ENCODE data around the gene MGLL. TPM values are rescaled to one million over a fixed set of nuclear protein-coding genes. Genes with fewer than 3 reads are reported as not detected.

MGLL gene
- polyA plus RNA-seq, 1 experiment: 108 TPM

GRCh38 chr3:127647166-127647844 is 175.0 kb downstream of the MGLL start:
- DNase-seq (ENCODE audit: low read depth): no peak
- peaks cover 3% of the 10 kb centered on the region for H3K27me3 ChIP-seq (ENCODE audit: control insufficient read depth, insufficient read depth, low read length)
- no peak overlapping the region for H3K4me3 ChIP-seq (ENCODE audit: low read depth, low read length)
- TF ChIP-seq CTCF (IDR thresholded peaks at IDR 0.05; ENCODE audit: insufficient read depth, low read depth, low read length): no peak
- ChIA-PET CTCF (interaction anchor here (1.0 to 2.1 kb wide), 5 partner anchors 12 to 486 kb away, joined by 3 to 10 read pairs (median 4); no protein-coding TSS in a partner anchor), POLR2A (interaction anchor here (0.6 kb wide), 1 partner anchor 233 kb away, joined by 8 read pairs; no protein-coding TSS in a partner anchor)
- no peaks in the 10 kb centered on the region for H3K36me3 ChIP-seq (ENCODE audit: control insufficient read depth, insufficient read depth, low read length)

GRCh38 chr3:127646501-127647046 is 175.7 kb downstream of the MGLL start:
- DNase-seq (ENCODE audit: low read depth): no peak
- no peak for TF ChIP-seq CTCF (IDR thresholded peaks at IDR 0.05; ENCODE audit: insufficient read depth, low read depth, low read length)
- Histone ChIP-seq H3K4me3 (ENCODE audit: low read depth, low read length) (no peak overlapping the region), H3K27me3 (ENCODE audit: control insufficient read depth, insufficient read depth, low read length) (peaks cover 3% of the 10 kb centered on the region), H3K36me3 (ENCODE audit: control insufficient read depth, insufficient read depth, low read length) (no peaks in the 10 kb centered on the region)
- POLR2A ChIA-PET: no interaction called here
- CTCF ChIA-PET: interaction anchor here (1.0 to 2.1 kb wide), 3 partner anchors 11 to 487 kb away, joined by 3 to 10 read pairs (median 4); no protein-coding TSS in a partner anchor

- DNase-seq (ENCODE audit: low read depth): no peak
- POLR2A ChIA-PET: no interaction called here
- no peak for TF ChIP-seq CTCF (IDR thresholded peaks at IDR 0.05; ENCODE audit: insufficient read depth, low read depth, low read length)
- H3K4me3 ChIP-seq (ENCODE audit: low read depth, low read length): no peak overlapping the region
- CTCF ChIA-PET: no interaction called here
- H3K36me3 ChIP-seq (ENCODE audit: control insufficient read depth, insufficient read depth, low read length): no peaks in the 10 kb centered on the region
- H3K27me3 ChIP-seq (ENCODE audit: control insufficient read depth, insufficient read depth, low read length): peaks cover 3% of the 10 kb centered on the region
Observed at GRCh38 chr3:127645371-127646015, 176.8 kb downstream of the MGLL start.

- Histone ChIP-seq H3K27me3 (ENCODE audit: control insufficient read depth, insufficient read depth, low read length) (peaks cover 3% of the 10 kb centered on the region), H3K4me3 (ENCODE audit: low read depth, low read length) (no peak overlapping the region), H3K36me3 (ENCODE audit: control insufficient read depth, insufficient read depth, low read length) (no peaks in the 10 kb centered on the region)
- no peak for DNase-seq (ENCODE audit: low read depth)
- CTCF ChIA-PET: interaction anchor here (1.1 kb wide), 1 partner anchor 326 kb away, joined by 3 read pairs; no protein-coding TSS in a partner anchor
- TF ChIP-seq CTCF (IDR thresholded peaks at IDR 0.05; ENCODE audit: insufficient read depth, low read depth, low read length): no peak
- POLR2A ChIA-PET: no interaction called here
Observed at GRCh38 chr3:127644641-127645370, 177.5 kb downstream of the MGLL start.

- DNase-seq (ENCODE audit: low read depth): no peak
- CTCF ChIA-PET: interaction anchor here (1.3 to 2.0 kb wide), 2 partner anchors 9 to 12 kb away, joined by 5 to 16 read pairs; no protein-coding TSS in a partner anchor
- POLR2A ChIA-PET: interaction anchor here (0.7 kb wide), 1 partner anchor 259 kb away, joined by 3 read pairs; no protein-coding TSS in a partner anchor
- H3K36me3 ChIP-seq (ENCODE audit: control insufficient read depth, insufficient read depth, low read length): no peaks in the 10 kb centered on the region
- no peak overlapping the region for H3K4me3 ChIP-seq (ENCODE audit: low read depth, low read length)
- no peak for TF ChIP-seq CTCF (IDR thresholded peaks at IDR 0.05; ENCODE audit: insufficient read depth, low read depth, low read length)
- peaks cover 4% of the 10 kb centered on the region for H3K27me3 ChIP-seq (ENCODE audit: control insufficient read depth, insufficient read depth, low read length)
Observed at GRCh38 chr3:127640042-127640355, 182.3 kb downstream of the MGLL start.

Data from BJ (cell line).